CD8-positive, alpha-beta memory T cell (primary cell): Measurements from ENCODE around the gene EMX1. TPM values are rescaled to one million over a fixed set of nuclear protein-coding genes. Genes with fewer than 3 reads are reported as not detected.

Experiments
- polyA plus RNA-seq: library from polyadenylated mRNA; unstranded; fragments of 300-500 nt; fragmentation: Illumina TruSeq; gene quantifications from one replicate; pipeline ENCODE4 v1.2.3, GENCODE V29; 2021
- total RNA-seq, 2 experiments: library from RNA; stranded (reverse); gene quantifications; one replicate each; pipeline ENCODE4 v1.2.3, GENCODE V29; 2021

EMX1 gene
- total and polyA plus RNA-seq, 3 experiments from 2014 or later: 0.57 to 0.82 TPM; not detected in 1

Other genes with a start within 250 kb of the EMX1 start
- 1 to 10 TPM; 7.1 to 9.4 TPM for gene EXOC6B, start 91.5 kb upstream of the EMX1 start, total RNA-seq
- gene EXOC6B, start 91.5 kb upstream of the EMX1 start, polyA plus RNA-seq: 2.1 TPM
- 1 to 10 TPM; 8.8 to 9.3 TPM for gene SPR, start 30.1 kb upstream of the EMX1 start, total RNA-seq
- 0.14 TPM for gene SPR, start 30.1 kb upstream of the EMX1 start, polyA plus RNA-seq
- gene SFXN5, start 154.2 kb downstream of the EMX1 start, total RNA-seq: 10 to 100 TPM; 16.8 to 19.1 TPM
- 1.8 TPM for gene SFXN5, start 154.2 kb downstream of the EMX1 start, polyA plus RNA-seq
- gene RAB11FIP5, start 195.4 kb downstream of the EMX1 start, total RNA-seq: 1 to 10 TPM; 2.7 to 4.3 TPM
- 10.4 TPM for gene RAB11FIP5, start 195.4 kb downstream of the EMX1 start, polyA plus RNA-seq